ACC112 (cell line): ENCODE measurements around the gene APLP2.

Source experiments
- H2AFZ ChIP-seq: fragments of 200-600 bp; sonication (generic); one replicate; pipeline ENCODE4 v1.6.0; 2017; ENCODE audit warnings: antibody characterized with exemption, low read length; ENCODE audit not compliant: unreplicated experiment
- H3K27ac ChIP-seq: fragments of 200-600 bp; sonication (generic); 2 replicates; pipeline ENCODE4 v1.5.1; 2014; ENCODE audit warnings: low read depth, mild to moderate bottlenecking, antibody characterized with exemption, low read length, moderate library complexity
- H3K27me3 ChIP-seq: fragments of 200-600 bp; sonication (generic); 2 replicates; pipeline ENCODE4 v1.6.1; 2014; ENCODE audit warnings: mild to moderate bottlenecking, antibody characterized with exemption, low read length, moderate library complexity, mixed read lengths; ENCODE audit not compliant: insufficient read depth
- H3K36me3 ChIP-seq: fragments of 200-600 bp; sonication (generic); 2 replicates; pipeline ENCODE4 v1.6.1; 2016; ENCODE audit warnings: mild to moderate bottlenecking, antibody characterized with exemption, low read length, moderate library complexity, mixed read lengths; ENCODE audit not compliant: insufficient read depth
- H3K4me1 ChIP-seq: fragments of 200-600 bp; sonication (generic); one replicate; pipeline ENCODE4 v1.6.1; 2016; ENCODE audit warnings: low read length, mixed read lengths; ENCODE audit not compliant: insufficient read depth, unreplicated experiment, control insufficient read depth
- H3K4me3 ChIP-seq: fragments of 200-600 bp; sonication (generic); 2 replicates; pipeline ENCODE4 v1.5.1; 2014; ENCODE audit warnings: mild to moderate bottlenecking, low read depth, low read length
- H3K79me2 ChIP-seq: fragments of 200-600 bp; sonication (generic); one replicate; pipeline ENCODE4 v1.6.0; 2016; ENCODE audit warnings: low read length; ENCODE audit not compliant: control insufficient read depth, unreplicated experiment, insufficient read depth

APLP2 gene

GRCh38 chr11:130071211-130071712, 1.6 kb downstream of the APLP2 start:
- Histone ChIP-seq H3K27me3 (no peaks in the 10 kb centered on the region), H3K4me3 (peak overlapping the region; percentile 81), H3K79me2 (peaks cover 59% of the 10 kb centered on the region), H3K27ac (no peak overlapping the region), H2AFZ (no peak overlapping the region), H3K36me3 (no peaks in the 10 kb centered on the region), H3K4me1 (peaks cover 15% of the 10 kb centered on the region)

DNA sequence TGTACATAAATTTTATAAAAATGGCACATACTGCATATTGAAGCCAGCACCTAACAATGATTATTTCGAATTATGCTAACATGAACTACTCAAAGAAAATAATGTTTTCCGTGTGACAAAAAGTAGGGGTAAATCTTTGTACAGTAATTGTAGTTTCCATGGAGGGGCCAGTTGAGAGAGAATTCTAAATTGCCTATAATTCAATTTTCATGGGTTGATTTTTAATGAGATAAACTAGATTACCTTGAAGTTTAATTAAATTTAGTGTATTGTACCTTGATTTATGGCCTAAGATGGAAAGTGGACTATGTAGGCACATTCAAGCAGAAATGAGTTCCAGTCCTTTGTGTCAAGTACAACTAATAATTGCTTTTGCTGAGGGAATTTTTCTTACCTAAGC, 5.0 kb downstream of the APLP2 start:
- Histone ChIP-seq H3K4me3 (no peak overlapping the region), H3K27ac (no peak overlapping the region), H2AFZ (no peak overlapping the region), H3K4me1 (peaks cover 11% of the 10 kb centered on the region), H3K36me3 (no peaks in the 10 kb centered on the region), H3K27me3 (no peaks in the 10 kb centered on the region), H3K79me2 (peaks cover 81% of the 10 kb centered on the region)

DNA sequence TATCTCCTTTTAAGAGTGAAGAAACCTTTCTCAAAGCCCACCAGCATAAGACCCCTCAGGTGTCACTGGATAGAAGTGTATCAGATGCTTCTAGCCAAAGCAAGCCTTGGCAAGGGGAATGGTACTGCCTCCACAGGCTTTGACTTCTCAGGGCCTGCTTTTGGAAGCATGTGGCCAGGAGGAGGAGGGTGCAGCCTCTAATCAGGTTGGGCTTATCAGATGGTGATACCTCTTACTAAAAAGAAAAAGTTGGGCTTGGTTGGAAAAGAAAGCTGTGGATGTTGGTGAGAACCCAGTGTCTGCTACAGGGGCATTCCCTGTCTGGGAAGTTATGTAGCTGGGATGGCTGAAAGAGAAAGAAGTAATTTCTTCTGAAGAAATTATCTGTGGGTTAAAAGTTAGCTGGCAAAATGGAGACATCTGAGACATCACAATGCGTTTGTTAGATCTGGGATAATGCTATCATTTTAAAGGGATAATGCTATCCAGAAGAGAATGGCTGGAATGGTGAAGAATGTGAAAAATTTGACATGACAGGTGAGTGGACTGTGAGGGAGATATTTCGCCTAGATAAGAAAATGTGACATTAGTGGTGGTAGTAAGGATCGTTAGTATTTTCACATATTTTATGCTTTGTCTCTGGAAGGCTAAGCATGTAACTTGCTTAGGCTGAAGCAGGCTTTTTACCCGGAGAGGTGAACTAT, 7.2 kb downstream of the APLP2 start:
- peaks cover 5% of the 10 kb centered on the region for H3K4me1 ChIP-seq
- H3K79me2 ChIP-seq = peaks cover 67% of the 10 kb centered on the region
- no peaks in the 10 kb centered on the region for H3K27me3 ChIP-seq
- no peak overlapping the region for H2AFZ ChIP-seq
- no peaks in the 10 kb centered on the region for H3K36me3 ChIP-seq
- H3K27ac ChIP-seq = no peak overlapping the region
- H3K4me3 ChIP-seq = no peak overlapping the region

GRCh38 chr11:130077671-130078070, 8.0 kb downstream of the APLP2 start:
- no peaks in the 10 kb centered on the region for H3K4me1 ChIP-seq
- no peaks in the 10 kb centered on the region for H3K27me3 ChIP-seq
- H3K79me2 ChIP-seq = peaks cover 65% of the 10 kb centered on the region
- no peak overlapping the region for H2AFZ ChIP-seq
- H3K27ac ChIP-seq = no peak overlapping the region
- H3K4me3 ChIP-seq = no peak overlapping the region
- no peaks in the 10 kb centered on the region for H3K36me3 ChIP-seq

GRCh38 chr11:130078080-130078479, 8.4 kb downstream of the APLP2 start:
- Histone ChIP-seq H3K4me3 (no peak overlapping the region), H2AFZ (no peak overlapping the region), H3K79me2 (peaks cover 61% of the 10 kb centered on the region), H3K27ac (no peak overlapping the region), H3K4me1 (no peaks in the 10 kb centered on the region), H3K27me3 (no peaks in the 10 kb centered on the region), H3K36me3 (no peaks in the 10 kb centered on the region)

GRCh38 chr11:130085671-130086290, 16.1 kb downstream of the APLP2 start:
- Histone ChIP-seq H3K79me2 (peaks cover 57% of the 10 kb centered on the region), H2AFZ (no peak overlapping the region), H3K36me3 (no peaks in the 10 kb centered on the region), H3K4me1 (no peaks in the 10 kb centered on the region), H3K4me3 (no peak overlapping the region), H3K27me3 (no peaks in the 10 kb centered on the region), H3K27ac (no peak overlapping the region)

DNA sequence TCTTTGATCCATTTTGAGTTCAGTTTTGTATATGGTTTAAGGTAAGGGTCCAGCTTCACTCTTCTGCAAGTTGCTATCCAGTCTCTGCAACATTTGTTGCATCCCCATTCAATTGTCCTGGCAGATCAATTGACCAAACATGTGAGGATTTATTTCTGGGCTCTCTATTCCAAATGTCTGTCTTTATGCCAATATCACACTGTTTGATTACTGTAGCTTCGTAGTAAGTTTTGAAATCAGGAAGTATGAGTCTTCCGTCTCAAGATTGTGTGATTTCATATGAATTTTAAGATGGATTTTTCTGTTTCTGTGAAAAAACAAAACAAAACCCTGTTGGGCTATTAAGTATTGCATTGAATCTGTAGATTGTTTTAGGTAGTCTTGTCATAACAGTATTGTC, 17.0 kb downstream of the APLP2 start:
- peaks cover 57% of the 10 kb centered on the region for H3K79me2 ChIP-seq
- H3K36me3 ChIP-seq = no peaks in the 10 kb centered on the region
- H2AFZ ChIP-seq = no peak overlapping the region
- H3K4me1 ChIP-seq = no peaks in the 10 kb centered on the region
- H3K4me3 ChIP-seq = no peak overlapping the region
- no peak overlapping the region for H3K27ac ChIP-seq
- H3K27me3 ChIP-seq = no peaks in the 10 kb centered on the region

DNA sequence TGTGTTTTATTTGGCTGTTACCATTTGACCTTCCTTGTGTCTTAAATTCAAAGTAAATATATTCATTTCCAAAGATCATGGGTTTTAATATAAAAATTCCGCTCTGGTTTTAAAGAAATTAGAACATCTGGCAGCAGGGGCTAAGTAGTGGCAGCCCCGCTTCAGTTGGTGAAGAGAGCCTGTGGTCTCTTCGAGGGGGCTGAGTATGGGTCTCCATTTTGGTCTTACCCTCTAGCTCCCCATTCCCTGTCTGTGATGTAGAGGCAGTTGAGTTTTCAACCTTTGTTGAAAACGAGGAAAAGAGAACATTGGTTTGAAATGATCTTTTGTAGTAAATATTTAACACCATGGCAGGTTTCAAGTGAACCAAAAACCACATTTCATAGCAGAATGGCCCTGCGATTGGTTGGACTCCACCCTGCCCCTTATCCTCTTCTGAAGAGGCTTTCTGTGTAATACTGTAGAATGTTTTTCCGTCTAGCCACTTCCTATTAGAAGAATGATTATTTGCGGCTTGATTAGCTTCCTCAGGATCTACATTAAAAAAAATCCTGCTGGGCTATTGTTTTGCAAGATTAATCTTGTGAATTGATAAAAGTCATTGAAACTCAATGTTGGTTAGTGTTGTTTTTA, 17.7 kb downstream of the APLP2 start:
- Histone ChIP-seq H3K4me1 (no peaks in the 10 kb centered on the region), H2AFZ (no peak overlapping the region), H3K27me3 (no peaks in the 10 kb centered on the region), H3K79me2 (peaks cover 53% of the 10 kb centered on the region), H3K27ac (no peak overlapping the region), H3K36me3 (no peaks in the 10 kb centered on the region), H3K4me3 (no peak overlapping the region)

DNA sequence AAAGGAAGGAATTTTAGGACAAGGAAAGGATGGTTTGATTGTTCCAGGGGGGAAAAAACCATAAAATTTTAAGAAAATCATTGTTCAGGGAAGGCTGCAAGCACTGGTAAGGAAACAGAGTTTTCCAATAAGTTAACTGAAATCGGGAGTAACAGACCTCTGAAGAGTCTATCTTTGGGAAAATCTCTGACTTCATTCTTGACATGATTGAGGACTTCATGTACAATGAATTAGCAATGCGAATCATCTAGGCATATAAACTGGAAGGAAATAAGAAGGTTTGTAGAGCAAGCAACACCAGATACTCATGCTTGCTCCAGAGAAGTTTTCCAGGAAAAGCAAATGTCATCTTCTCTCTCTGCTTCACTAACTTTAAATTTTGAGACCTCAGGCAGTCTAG, 18.5 kb downstream of the APLP2 start:
- no peaks in the 10 kb centered on the region for H3K27me3 ChIP-seq
- peaks cover 48% of the 10 kb centered on the region for H3K79me2 ChIP-seq
- no peak overlapping the region for H2AFZ ChIP-seq
- no peak overlapping the region for H3K27ac ChIP-seq
- H3K4me1 ChIP-seq = no peaks in the 10 kb centered on the region
- no peaks in the 10 kb centered on the region for H3K36me3 ChIP-seq
- no peak overlapping the region for H3K4me3 ChIP-seq

DNA sequence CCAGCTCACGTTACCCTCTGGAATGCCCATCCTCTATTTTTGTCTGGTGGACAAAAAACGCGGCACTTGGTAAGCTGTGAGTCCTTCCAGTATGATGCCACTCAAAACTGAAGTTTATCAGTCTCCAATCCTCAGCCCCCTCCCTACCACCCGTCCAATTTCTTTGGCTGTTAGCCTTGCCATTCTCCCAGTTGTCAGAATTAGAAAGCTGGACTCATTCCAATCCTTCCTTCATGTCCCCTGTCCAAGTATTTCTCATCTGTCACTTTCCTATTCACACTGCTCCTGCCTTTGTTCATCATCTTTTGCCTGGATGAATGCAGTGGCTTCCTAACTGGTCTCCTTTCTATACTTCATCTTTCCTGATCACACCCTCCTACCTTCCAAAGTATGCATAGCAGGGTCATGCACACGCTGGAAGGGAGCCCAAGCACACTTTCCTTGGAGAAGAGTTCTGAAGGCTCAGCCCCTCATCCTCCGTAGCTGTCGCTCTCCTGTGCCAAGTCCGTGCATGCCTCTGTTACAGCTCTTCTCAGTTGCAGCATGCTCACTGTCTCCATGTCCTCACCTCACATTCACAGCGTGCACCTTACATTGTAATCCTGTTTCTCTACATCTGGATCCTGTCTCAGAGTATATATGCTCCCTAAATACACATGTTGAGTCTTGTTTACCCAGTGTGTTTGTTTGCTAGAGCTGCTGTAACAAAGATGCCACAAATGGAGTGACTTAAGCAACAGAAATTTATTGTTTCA, 19.4 kb downstream of the APLP2 start:
- H2AFZ ChIP-seq = no peak overlapping the region
- H3K4me1 ChIP-seq = no peaks in the 10 kb centered on the region
- no peak overlapping the region for H3K4me3 ChIP-seq
- no peaks in the 10 kb centered on the region for H3K27me3 ChIP-seq
- peaks cover 44% of the 10 kb centered on the region for H3K79me2 ChIP-seq
- no peak overlapping the region for H3K27ac ChIP-seq
- H3K36me3 ChIP-seq = no peaks in the 10 kb centered on the region
